Stomach (tissue), 9 donors: Measurements from ENCODE around the gene ARHGEF18. TPM values are rescaled to one million over a fixed set of nuclear protein-coding genes. Genes with fewer than 3 reads are reported as not detected.
"Not testable (repeated sequence)": the region's sequence is repeated elsewhere in the genome, so short reads cannot be mapped to it uniquely, and the experiment has no call there.

Experiments
- DNase-seq, 2 donors: peaks; one replicate each; pipeline versions ENCODE4 v3.0.0 to v3.0.0-alpha.2; 2013 to 2019
- H3K27ac ChIP-seq, 5 donors: fragments of 200-600 bp in 4 of 5; sonication (generic) in 4 of 5; one replicate each; pipeline ENCODE4 v1.5.1; 2013 to 2019; ENCODE audit warnings: mild to moderate bottlenecking in 1 of 5, moderate library complexity in 1 of 5
- H3K27me3 ChIP-seq, 3 donors: fragments of 200-600 bp; sonication (generic); one replicate each; pipeline ENCODE4 v1.5.1; 2017 to 2019; ENCODE audit warnings: mixed run types in 1 of 3
- H3K36me3 ChIP-seq, 4 donors: fragments of 200-600 bp; sonication (generic); 1 replicate in 3 of 4; 2 replicates in 1 of 4; pipeline ENCODE4 v1.5.1; 2016 to 2019
- H3K4me1 ChIP-seq, 4 donors: fragments of 200-600 bp; sonication (generic); one replicate each; pipeline ENCODE4 v1.5.1; 2016 to 2019
- H3K4me3 ChIP-seq, 4 donors: fragments of 200-600 bp; sonication (generic) in 3 of 4; one replicate each; pipeline ENCODE4 v1.5.1; 2016 to 2019; ENCODE audit warnings: mild to moderate bottlenecking in 1 of 4
- H3K9me3 ChIP-seq, 4 donors: fragments of 200-600 bp; sonication (generic); one replicate each; pipeline ENCODE4 v1.5.1; 2016 to 2019
- CTCF ChIP-seq, 7 experiments: fragments of 450-650 bp in 4 of 7; fragments of 200-600 bp in 3 of 7; sonication (generic) in 3 of 7; IDR thresholded peaks; one replicate each; pipeline ENCODE4 v1.5.1; 2016 to 2019; ENCODE audit warnings: antibody characterized with exemption in 7 of 7, control low read depth in 2 of 7, mild to moderate bottlenecking in 1 of 7
- EP300 ChIP-seq: sonication (generic); formaldehyde crosslinking; IDR thresholded peaks from one replicate; pipeline ENCODE4 v1.6.1; 2017; ENCODE audit warnings: antibody characterized with exemption
- POLR2A ChIP-seq, 4 donors: fragments of 450-650 bp; IDR thresholded peaks; one replicate each; pipeline ENCODE4 v1.6.1; 2016; ENCODE audit warnings: antibody characterized with exemption in 4 of 4, control low read depth in 2 of 4, mild to moderate bottlenecking in 1 of 4, moderate library complexity in 1 of 4
- POLR2AphosphoS5 ChIP-seq, 3 donors: sonication (generic); formaldehyde crosslinking; IDR thresholded peaks; one replicate each; pipeline ENCODE4 v1.6.1; 2016; ENCODE audit warnings: antibody characterized with exemption in 3 of 3
- WGBS, 5 donors: extraction: QIAGEN DNeasy Blood & Tissue Kit in 3 of 5; methylation state at CpG; one replicate each; pipeline versions ENCODE4 v1.1.5 to v1.1.7; 2013 to 2018; 5-methylcytosine and 5-hydroxymethylcytosine counted together
- intact Hi-C: fragments of 100-400 bp; cut with DNase I; formaldehyde crosslinking; loops from one replicate; pipeline ENCODE4 v1.15.1; 2023; ENCODE audit warnings: low total_unique reads
- polyA plus RNA-seq, 3 donors: library from polyadenylated mRNA; stranded (reverse); fragments of 200-250 nt; gene quantifications; one replicate each; pipeline ENCODE4 v1.2.3, GENCODE V29; 2013
- total RNA-seq, 5 donors: library from RNA; depleted of rRNA; stranded (reverse); fragments of >200 nt; gene quantifications; one replicate each; pipeline versions ENCODE4 v1.1.0 to v1.2.3, GENCODE V29; 2014 to 2016
- donor health status: healthy with polysubstance abuse.
- donor health status: Bipolar disorder and iron deficiency.
- donor health status: healthy.

The ARHGEF18 gene
- total and polyA plus RNA-seq, 8 donors: 12.6 to 56.2 (median 28.3) TPM

GRCh38 chr19:7366701-7367420 lies 18.1 kb downstream of the ARHGEF18 start:
- intact Hi-C loops: no loop called here
- WGBS, 5 donors: 75 to 83% (median 76%) methylated on average over 10 of the region's 10 CpGs
- H3K4me1 ChIP-seq: peaks cover 0 to 25% (median 3%) of the 10 kb centered on the region in 4 donors
- no peaks in the 10 kb centered on the region for H3K9me3 ChIP-seq
- no peak for TF ChIP-seq POLR2A (IDR thresholded peaks at IDR 0.05)
- TF ChIP-seq CTCF (IDR thresholded peaks at IDR 0.05): peak in 1 of 7 experiments; percentile 16
- no peak for TF ChIP-seq EP300
- H3K4me3 ChIP-seq: no peak overlapping the region
- H3K36me3 ChIP-seq: no peaks in the 10 kb centered on the region
- H3K27me3 ChIP-seq: no peaks in the 10 kb centered on the region
- H3K27ac ChIP-seq: peak overlapping the region in 1 of 5 donors; percentile 66
- DNase-seq: no peak

DNA sequence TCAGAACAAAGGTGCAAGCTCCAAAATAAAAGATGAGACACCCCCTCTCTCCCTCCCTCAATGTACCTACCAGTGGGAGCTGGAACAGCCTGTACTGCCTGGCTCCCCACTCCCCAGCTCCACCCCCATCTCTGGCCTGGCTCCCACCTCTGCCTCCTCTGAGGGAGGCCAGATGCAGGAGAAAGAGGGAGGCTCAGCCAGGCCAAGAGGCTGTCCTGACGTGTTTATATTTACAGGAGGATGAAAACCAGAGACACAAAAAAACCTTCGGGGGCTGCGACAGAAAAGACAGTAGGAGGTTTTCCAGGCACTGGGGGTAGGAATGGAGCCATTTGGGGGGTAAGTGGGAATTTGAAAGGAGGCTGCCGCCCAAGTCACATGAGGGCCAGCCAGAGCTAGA lies 19.7 kb downstream of the ARHGEF18 start:
- peak in 1 of 2 donors; percentile 80 for DNase-seq
- H3K27ac ChIP-seq: peak overlapping the region in 4 of 5 donors; percentile 79 to 88 (median 82)
- H3K36me3 ChIP-seq: peaks cover 0 to 4% (median 0%) of the 10 kb centered on the region in 4 donors
- no peaks in the 10 kb centered on the region for H3K9me3 ChIP-seq
- H3K4me1 ChIP-seq: peaks cover 0 to 25% (median 3%) of the 10 kb centered on the region in 4 donors
- intact Hi-C loops: no loop called here
- H3K4me3 ChIP-seq: no peak overlapping the region
- H3K27me3 ChIP-seq: no peaks in the 10 kb centered on the region
- TF ChIP-seq EP300: peak; percentile 91
- no peak for TF ChIP-seq CTCF (IDR thresholded peaks at IDR 0.05)
- peak in 2 of 3 donors; percentile 72 to 73 for TF ChIP-seq POLR2AphosphoS5 (IDR thresholded peaks at IDR 0.05)
- 49 to 63% (median 59%) methylated on average over 4 of the region's 4 CpGs for WGBS, 5 donors

- H3K36me3 ChIP-seq, H3K27me3 ChIP-seq, intact Hi-C loops, DNase-seq, H3K9me3 ChIP-seq, H3K4me3 ChIP-seq: not testable (repeated sequence)
- Histone ChIP-seq H3K27ac (peak overlapping the region in 4 of 5 donors; percentile 79 to 88 (median 82)), H3K4me1 (peaks cover 0 to 25% (median 3%) of the 10 kb centered on the region in 4 donors)
- 49 to 73% (median 57%) methylated on average over 13 of the region's 13 CpGs for WGBS, 5 donors
- TF ChIP-seq POLR2AphosphoS5 (IDR thresholded peaks at IDR 0.05): peak in 1 of 3 donors; percentile 53
These were observed 20.1 kb downstream of the ARHGEF18 start for GRCh38 chr19:7368866-7369265.

DNA sequence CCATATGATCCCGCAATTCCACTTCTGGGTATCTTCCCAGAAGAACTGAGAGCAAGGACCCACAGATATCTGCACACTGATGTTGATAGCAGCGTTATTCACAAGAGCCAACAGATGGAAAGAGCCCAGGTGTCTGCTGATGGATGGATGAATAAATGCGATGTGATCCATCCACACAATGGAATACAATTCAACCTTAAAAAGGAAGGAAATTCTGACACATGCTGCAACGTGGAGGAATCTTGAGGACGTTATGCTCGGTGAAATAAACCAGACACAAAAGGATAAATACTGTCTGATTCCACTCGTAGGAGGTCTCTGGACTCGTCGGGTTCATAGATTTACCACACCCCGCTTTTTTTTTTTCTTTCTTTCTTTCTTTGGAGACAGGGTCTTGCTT lies 21.8 kb downstream of the ARHGEF18 start:
- TF ChIP-seq POLR2AphosphoS5 (IDR thresholded peaks at IDR 0.05) (peak in 1 of 3 donors; percentile 3), EP300 (no peak)
- Histone ChIP-seq H3K27me3 (no peaks in the 10 kb centered on the region), H3K9me3 (no peaks in the 10 kb centered on the region), H3K4me1 (peaks cover 0 to 25% (median 3%) of the 10 kb centered on the region in 4 donors), H3K36me3 (peaks cover 0 to 15% (median 0%) of the 10 kb centered on the region in 4 donors), H3K4me3 (no peak overlapping the region), H3K27ac (peak overlapping the region in 1 of 5 donors; percentile 88)
- no peak for DNase-seq
- intact Hi-C loops: no loop called here
- WGBS, 5 donors: 72 to 92% (median 81%) methylated on average over 10 of the region's 10 CpGs

- TF ChIP-seq POLR2AphosphoS5 (IDR thresholded peaks at IDR 0.05): no peak
- no peak for TF ChIP-seq POLR2A (IDR thresholded peaks at IDR 0.05)
- no peak for TF ChIP-seq EP300
- TF ChIP-seq CTCF (IDR thresholded peaks at IDR 0.05): no peak
- no peak for DNase-seq
- Histone ChIP-seq H3K27ac (peak overlapping the region in 1 of 5 donors; percentile 88), H3K4me3 (no peak overlapping the region), H3K9me3 (no peaks in the 10 kb centered on the region), H3K36me3 (peaks cover 0 to 19% (median 0%) of the 10 kb centered on the region in 4 donors), H3K4me1 (peaks cover 0 to 25% (median 3%) of the 10 kb centered on the region in 4 donors), H3K27me3 (no peaks in the 10 kb centered on the region)
- intact Hi-C loops: no loop called here
- 86 to 97% (median 94%) methylated on average over 3 of the region's 3 CpGs for WGBS, 5 donors
These were observed 22.3 kb downstream of the ARHGEF18 start for GRCh38 chr19:7371001-7371400.
